ENCODE results near the gene CADM2. TPM values are rescaled to one million over a fixed set of nuclear protein-coding genes. Genes with fewer than 3 reads are reported as not detected.

The CADM2 gene
- total and polyA plus RNA-seq, 8 donors, result 0.28 to 4.6 (median 0.42) TPM

DNA sequence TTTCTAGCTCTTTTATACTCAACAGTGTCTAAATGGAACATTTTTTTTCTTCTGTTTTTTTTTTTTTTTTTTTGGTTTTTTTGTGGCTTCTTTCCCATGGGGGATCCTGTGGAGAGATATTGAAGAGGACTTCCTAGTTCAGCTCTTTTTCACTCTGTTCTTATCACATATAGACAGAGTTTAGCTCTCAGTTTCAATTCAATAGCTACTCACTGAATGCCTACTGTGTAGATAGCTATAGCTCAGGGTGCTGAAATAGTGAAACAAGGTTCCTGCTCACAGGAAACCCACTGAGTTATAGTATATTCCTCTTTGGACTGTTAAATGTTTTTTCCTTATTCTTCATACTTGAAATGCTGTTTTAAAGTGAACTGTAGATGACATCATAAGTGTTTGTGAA lies 918.8 kb downstream of the CADM2 start:
- Histone ChIP-seq H3K36me3 (no peaks in the 10 kb centered on the region), H3K9me3 (no peaks in the 10 kb centered on the region), H3K4me1 (no peaks in the 10 kb centered on the region), H3K27ac (no peak overlapping the region), H3K27me3 (peaks cover 0 to 3% (median 0%) of the 10 kb centered on the region in 4 donors), H3K4me3 (no peak overlapping the region)
- FAIRE-seq, result no peak
- intact Hi-C loops (cut with DNase I), result no loop called here
- TF ChIP-seq, protein P1, sequence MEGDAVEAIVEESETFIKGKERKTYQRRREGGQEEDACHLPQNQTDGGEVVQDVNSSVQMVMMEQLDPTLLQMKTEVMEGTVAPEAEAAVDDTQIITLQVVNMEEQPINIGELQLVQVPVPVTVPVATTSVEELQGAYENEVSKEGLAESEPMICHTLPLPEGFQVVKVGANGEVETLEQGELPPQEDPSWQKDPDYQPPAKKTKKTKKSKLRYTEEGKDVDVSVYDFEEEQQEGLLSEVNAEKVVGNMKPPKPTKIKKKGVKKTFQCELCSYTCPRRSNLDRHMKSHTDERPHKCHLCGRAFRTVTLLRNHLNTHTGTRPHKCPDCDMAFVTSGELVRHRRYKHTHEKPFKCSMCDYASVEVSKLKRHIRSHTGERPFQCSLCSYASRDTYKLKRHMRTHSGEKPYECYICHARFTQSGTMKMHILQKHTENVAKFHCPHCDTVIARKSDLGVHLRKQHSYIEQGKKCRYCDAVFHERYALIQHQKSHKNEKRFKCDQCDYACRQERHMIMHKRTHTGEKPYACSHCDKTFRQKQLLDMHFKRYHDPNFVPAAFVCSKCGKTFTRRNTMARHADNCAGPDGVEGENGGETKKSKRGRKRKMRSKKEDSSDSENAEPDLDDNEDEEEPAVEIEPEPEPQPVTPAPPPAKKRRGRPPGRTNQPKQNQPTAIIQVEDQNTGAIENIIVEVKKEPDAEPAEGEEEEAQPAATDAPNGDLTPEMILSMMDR (IDR thresholded peaks at IDR 0.05), result no peak
- no peak for DNase-seq
- ATAC-seq, result no peak

DNA sequence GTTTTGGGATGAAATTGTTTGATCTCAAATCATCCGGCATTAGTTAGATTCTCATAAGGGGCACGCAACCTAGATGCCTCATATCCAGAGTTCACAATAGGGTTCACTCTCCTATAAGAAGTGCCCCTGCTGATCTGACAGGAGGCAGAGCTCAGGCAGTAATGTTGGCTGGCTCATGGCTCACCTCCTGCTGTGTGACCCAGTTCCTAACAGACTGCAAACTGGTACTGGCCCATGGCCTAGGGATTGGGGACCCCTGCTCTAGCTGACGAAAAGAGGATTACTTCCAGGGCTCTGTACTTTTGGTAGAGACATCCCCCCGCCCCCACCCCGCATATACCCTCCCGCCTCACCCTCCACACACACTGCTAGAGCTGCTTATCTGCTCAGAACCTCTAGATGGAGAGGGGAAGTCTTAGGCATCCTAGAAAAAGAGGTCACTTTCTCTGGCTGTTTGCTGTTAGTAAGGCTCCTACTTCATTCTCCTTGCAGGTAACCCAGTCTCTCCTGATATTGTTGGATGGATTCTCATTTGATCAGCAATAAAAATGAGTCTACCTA lies 923.1 kb downstream of the CADM2 start:
- TF ChIP-seq, protein P1 (IDR thresholded peaks at IDR 0.05), result no peak
- intact Hi-C loops (cut with DNase I), result no loop called here
- DNase-seq, result no peak
- WGBS, 2 donors, result 71 to 88% methylated on average over 6 of the region's 6 CpGs
- no peak for FAIRE-seq
- ATAC-seq, result no peak
- Histone ChIP-seq H3K4me1 (no peaks in the 10 kb centered on the region), H3K27me3 (no peaks in the 10 kb centered on the region), H3K4me3 (no peak overlapping the region), H3K36me3 (no peaks in the 10 kb centered on the region), H3K27ac (no peak overlapping the region), H3K9me3 (no peaks in the 10 kb centered on the region)

DNA sequence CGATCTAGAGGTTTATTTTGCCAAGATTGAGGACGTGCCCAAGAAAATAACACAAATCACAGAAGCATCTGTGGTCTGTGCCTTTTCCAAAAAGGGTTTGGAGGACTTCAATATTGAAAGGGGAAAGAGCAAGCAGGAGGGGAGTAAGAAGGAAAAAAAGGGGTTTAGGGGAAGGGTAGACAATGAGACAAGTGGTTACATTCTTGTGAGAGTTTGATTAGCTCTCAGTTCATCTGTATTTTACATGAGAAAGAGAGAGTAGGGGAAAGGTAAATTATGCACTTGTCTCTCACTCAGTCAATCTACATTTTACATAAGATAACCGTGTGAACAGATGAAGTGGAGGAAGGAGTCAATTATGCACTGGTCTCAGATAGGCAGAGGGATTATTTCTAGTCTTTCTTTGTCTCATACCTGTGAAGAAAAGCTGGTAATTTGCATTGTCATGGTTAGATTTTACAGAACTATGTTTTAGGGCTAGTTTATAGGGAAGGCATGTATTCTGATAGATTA lies 931.3 kb downstream of the CADM2 start:
- no peaks in the 10 kb centered on the region for H3K4me1 ChIP-seq
- ATAC-seq (no peak), FAIRE-seq (no peak), DNase-seq (no peak)
- 43 to 50% methylated on average over 3 of the region's 3 CpGs for WGBS, 2 donors
- H3K4me3 ChIP-seq, result no peak overlapping the region
- H3K36me3 ChIP-seq, result no peaks in the 10 kb centered on the region
- H3K27me3 ChIP-seq, result no peaks in the 10 kb centered on the region
- intact Hi-C loops (cut with DNase I), result no loop called here
- H3K9me3 ChIP-seq, result no peaks in the 10 kb centered on the region
- H3K27ac ChIP-seq, result no peak overlapping the region
- TF ChIP-seq, protein P1 (IDR thresholded peaks at IDR 0.05), result no peak

DNA sequence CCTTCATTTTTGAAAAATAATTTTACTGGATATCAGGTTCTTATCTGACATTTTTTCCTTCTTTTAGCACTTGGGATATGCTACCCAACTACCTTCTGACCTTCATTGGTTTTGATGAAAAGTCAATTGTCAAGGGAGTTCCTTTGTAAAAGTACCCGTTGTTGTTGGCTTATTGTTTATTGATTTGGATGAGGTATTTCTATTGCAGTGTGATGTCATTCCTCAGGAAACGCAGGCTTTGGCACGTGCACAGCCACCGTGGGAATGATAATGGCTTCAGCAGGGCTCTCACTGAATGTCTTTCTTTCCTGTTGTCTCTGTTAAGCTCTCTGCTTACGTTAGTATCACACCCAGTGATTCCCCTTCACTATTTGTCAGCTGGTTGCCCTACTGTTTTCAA lies 944.6 kb downstream of the CADM2 start:
- Histone ChIP-seq H3K4me1 (no peaks in the 10 kb centered on the region), H3K36me3 (no peaks in the 10 kb centered on the region), H3K4me3 (no peak overlapping the region), H3K27ac (no peak overlapping the region), H3K9me3 (no peaks in the 10 kb centered on the region), H3K27me3 (no peaks in the 10 kb centered on the region)
- TF ChIP-seq, protein P1 (IDR thresholded peaks at IDR 0.05), result no peak
- FAIRE-seq, result no peak
- ATAC-seq, result no peak
- intact Hi-C loops (cut with DNase I), result no loop called here
- no peak for DNase-seq
- WGBS, 2 donors, result 33 to 36% methylated on average over 5 of the region's 5 CpGs

DNA sequence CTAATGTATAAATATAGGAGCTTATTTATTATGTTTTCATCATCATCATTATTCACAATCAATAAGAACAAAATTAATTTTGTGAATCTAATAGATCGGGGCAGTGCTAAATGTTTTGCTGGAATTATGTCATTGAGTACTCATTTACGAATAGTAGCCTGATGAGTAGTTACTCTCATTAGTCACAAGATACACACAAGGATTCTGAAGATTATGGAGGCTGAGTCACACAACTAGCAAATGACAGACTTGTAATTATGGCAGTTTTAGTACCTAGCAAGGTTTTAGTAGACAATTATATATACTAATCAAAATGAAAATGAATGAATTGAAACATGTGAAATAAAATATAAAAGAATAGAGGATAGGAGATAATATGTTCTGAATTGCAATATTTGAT lies 954.2 kb downstream of the CADM2 start:
- Histone ChIP-seq H3K27ac (no peak overlapping the region), H3K9me3 (no peaks in the 10 kb centered on the region), H3K36me3 (no peaks in the 10 kb centered on the region), H3K27me3 (no peaks in the 10 kb centered on the region), H3K4me3 (no peak overlapping the region), H3K4me1 (no peaks in the 10 kb centered on the region)
- intact Hi-C loops (cut with DNase I), result no loop called here
- FAIRE-seq (no peak), ATAC-seq (no peak), DNase-seq (no peak)
- WGBS, 2 donors, result 74 to 82% methylated on average over 2 of the region's 2 CpGs
- TF ChIP-seq, protein P1 (IDR thresholded peaks at IDR 0.05), result no peak

Data from pancreas (tissue), 10 donors.